HG03558 (cell line): ENCODE measurements around the gene REV3L.
"Not testable (repeated sequence)": the region's sequence is repeated elsewhere in the genome, so short reads cannot be mapped to it uniquely, and the experiment has no call there.

Experiments
- ATAC-seq: cut with Tn5 transposase; IDR thresholded peaks from one replicate; pipeline ENCODE4 v1.9.1; 2021; ENCODE audit warnings: moderate number of reproducible peaks; ENCODE audit not compliant: unreplicated experiment; ENCODE audit errors: extremely low read depth

Gene REV3L, protein sequence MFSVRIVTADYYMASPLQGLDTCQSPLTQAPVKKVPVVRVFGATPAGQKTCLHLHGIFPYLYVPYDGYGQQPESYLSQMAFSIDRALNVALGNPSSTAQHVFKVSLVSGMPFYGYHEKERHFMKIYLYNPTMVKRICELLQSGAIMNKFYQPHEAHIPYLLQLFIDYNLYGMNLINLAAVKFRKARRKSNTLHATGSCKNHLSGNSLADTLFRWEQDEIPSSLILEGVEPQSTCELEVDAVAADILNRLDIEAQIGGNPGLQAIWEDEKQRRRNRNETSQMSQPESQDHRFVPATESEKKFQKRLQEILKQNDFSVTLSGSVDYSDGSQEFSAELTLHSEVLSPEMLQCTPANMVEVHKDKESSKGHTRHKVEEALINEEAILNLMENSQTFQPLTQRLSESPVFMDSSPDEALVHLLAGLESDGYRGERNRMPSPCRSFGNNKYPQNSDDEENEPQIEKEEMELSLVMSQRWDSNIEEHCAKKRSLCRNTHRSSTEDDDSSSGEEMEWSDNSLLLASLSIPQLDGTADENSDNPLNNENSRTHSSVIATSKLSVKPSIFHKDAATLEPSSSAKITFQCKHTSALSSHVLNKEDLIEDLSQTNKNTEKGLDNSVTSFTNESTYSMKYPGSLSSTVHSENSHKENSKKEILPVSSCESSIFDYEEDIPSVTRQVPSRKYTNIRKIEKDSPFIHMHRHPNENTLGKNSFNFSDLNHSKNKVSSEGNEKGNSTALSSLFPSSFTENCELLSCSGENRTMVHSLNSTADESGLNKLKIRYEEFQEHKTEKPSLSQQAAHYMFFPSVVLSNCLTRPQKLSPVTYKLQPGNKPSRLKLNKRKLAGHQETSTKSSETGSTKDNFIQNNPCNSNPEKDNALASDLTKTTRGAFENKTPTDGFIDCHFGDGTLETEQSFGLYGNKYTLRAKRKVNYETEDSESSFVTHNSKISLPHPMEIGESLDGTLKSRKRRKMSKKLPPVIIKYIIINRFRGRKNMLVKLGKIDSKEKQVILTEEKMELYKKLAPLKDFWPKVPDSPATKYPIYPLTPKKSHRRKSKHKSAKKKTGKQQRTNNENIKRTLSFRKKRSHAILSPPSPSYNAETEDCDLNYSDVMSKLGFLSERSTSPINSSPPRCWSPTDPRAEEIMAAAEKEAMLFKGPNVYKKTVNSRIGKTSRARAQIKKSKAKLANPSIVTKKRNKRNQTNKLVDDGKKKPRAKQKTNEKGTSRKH (N-terminal part only)

DNA sequence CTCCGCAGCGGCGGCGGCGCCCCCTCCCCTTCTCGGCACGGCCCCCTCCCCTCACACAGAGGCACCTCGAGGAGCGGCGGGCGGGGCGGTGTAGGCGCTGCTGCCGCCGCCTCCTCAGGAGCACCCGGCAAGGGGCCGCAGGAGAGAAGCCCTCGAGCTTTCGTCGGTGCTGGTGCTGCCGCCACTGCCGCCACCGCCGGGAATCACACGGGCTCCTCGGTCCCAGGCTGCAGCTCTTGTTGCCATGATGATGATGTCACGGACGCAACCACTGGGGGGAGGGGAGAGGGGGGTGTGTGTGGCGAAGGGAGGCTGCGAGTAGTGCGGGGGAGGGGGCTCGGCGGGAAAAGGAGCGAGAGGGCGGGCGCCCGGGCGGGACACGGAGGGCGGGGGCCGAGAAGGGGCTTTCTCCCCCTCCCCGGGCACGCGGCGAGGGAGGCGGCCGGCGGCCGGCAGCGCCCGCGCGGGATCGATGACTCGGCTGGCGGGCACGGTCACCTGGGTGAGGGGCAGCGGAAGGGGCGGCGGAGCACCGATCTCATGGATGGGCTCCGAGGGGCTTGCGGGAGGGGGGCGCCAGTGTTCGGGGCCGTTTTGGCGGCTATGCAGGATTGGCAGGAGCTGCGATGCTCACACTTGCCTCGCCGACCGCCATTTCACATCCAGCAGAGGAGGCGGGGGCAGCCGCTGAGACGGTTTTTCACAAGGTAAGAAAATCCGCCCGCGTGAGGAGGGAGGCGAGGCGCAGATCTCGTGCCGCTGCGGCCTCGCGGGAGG lies at the start of gene REV3L:
Gene REV3L (minus strand): TSS at position 260 of the 777 bp plus-strand sequence. CDS start 330 bp downstream, outside the sequence.
- peak; percentile 9 for ATAC-seq

- no peak for ATAC-seq
These were observed 48.2 kb upstream of the REV3L start for GRCh38 chr6:111531185-111531584.

GRCh38 chr6:111530667-111531066 lies 47.6 kb upstream of the REV3L start:
- no peak for ATAC-seq

DNA sequence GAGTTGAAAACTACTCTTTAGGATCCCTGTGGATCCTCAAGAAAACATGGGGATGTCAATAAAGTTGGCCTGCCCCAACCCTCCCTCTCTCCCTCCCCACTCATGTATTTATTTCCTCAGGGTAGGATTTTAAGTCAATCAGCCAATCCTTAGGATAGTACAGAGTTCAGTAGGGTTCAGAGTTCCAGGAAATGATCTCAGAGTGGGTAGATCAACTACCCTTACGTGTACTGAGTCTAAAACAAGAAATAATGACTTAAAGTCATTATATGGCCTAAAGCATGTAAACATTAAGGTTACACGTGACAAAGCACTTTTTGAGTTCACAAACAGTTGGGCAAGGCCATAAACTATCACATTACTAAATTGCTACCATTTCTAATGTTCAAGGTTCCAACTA lies 47.2 kb upstream of the REV3L start:
- no peak for ATAC-seq

GRCh38 chr6:111527367-111527766 lies 44.3 kb upstream of the REV3L start:
- ATAC-seq = no peak

- no peak for ATAC-seq
These were observed 41.7 kb upstream of the REV3L start for GRCh38 chr6:111524735-111525134.

GRCh38 chr6:111524252-111524651 lies 41.2 kb upstream of the REV3L start:
- no peak for ATAC-seq

DNA sequence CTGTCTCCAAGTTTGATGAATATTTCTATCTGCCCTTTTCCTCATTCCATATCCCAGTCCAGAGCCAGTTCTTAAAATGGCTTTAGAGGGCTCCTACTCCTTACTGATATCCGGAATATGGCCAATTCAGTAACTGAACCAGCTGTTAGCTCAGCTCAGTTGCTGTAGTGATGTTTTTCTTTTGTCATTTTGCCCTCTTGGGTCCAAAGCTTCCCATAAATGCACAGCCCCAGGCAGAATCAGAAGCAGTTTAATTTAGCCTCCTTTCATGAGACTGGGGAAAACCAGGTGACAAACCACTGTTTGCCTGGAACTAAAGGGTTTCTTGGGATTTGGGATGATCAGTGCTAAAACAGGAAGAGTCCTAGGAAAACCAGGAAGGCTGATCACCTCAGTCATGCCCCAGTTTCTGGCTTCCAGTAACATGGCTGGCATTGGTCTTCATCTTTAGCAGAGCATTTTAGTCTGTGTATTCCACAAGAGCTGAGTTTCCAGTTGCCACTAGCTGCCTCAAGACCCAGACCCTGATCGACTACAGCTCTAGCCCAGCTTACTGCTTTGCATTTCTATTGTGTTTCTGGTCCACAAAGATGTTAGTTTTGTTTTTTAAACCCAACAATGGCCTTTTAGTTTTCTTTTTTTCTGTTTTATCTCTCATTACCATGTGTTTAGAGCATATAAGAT lies 40.6 kb upstream of the REV3L start:
- ATAC-seq = no peak

DNA sequence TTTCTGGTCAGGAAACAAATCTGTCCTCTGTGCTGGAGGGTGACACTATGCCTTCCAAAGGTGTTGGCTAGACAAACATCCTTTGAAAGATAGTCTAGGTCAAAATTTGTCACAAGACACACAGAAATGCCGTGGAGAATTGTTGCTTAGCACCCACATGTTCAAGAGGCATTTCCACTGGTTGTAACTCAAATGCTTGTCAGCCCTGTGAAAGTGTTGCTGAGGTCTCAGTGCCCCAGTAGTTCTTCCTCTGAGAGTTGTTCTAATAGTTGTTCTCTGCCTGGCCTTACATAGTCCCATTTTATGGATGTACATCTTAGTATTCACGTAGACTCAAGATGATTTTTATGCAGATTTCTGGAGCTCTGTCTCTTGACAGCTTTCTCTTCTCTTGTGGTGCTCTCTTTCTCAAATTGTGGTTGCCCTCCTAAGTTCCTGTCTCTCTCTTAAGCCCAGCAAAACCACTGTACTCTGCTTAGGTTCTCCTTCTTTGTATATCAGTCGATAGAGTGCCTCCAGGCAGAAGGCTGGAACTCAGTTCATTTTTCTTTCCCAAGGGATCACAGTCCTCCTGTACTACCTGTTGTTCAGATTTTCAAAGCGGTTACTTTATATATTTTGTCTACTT lies 39.5 kb upstream of the REV3L start:
- ATAC-seq = no peak

- no peak for ATAC-seq
These were observed 38.7 kb upstream of the REV3L start for GRCh38 chr6:111521497-111522270.

DNA sequence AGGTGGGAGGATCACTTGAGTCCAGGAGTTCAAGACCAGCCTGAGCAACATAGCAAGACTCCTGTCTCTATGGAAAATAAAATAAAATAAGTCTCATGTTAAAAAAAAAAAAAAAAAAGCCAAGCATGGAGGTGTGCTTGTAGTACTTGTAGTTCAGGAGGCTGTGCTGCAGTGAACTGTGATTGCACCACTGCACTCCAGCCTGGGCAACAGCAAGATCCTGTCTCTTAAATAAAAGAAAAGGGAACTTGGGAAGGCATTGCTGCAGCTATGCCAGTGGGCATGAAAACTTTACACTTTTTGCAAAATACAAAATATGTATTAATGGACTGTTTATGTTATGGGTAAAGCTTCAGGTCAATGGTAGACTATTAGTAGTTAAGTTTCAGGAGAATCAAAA lies 37.5 kb upstream of the REV3L start:
- no peak for ATAC-seq

- ATAC-seq = no peak
These were observed 34.9 kb upstream of the REV3L start for GRCh38 chr6:111517965-111518364.

GRCh38 chr6:111515259-111515658 lies 32.2 kb upstream of the REV3L start:
- ATAC-seq = no peak

DNA sequence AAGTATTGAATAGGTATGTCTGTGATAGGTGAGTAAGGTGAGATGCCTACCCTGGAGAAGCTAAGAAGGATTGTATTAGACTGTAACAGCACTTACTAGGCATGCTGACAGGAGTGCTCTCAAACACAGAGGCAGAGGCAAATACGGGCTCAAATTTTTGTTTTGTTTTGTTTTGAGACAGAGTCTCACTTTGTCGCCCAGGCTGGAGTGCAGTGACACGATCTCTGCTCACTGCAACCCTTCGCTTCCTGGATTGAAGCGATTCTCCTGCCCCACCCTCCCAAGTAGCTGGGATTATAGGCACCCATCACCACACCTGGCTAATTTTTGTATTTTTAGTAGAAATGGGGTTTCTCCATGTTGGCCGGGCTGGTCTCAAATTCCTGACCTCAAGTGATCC lies 31.5 kb upstream of the REV3L start:
- ATAC-seq = not testable (repeated sequence)

GRCh38 chr6:111507219-111507618 lies 24.2 kb upstream of the REV3L start:
- ATAC-seq = not testable (repeated sequence)

- not testable (repeated sequence) for ATAC-seq
These were observed 22.5 kb upstream of the REV3L start for GRCh38 chr6:111505498-111505897.

DNA sequence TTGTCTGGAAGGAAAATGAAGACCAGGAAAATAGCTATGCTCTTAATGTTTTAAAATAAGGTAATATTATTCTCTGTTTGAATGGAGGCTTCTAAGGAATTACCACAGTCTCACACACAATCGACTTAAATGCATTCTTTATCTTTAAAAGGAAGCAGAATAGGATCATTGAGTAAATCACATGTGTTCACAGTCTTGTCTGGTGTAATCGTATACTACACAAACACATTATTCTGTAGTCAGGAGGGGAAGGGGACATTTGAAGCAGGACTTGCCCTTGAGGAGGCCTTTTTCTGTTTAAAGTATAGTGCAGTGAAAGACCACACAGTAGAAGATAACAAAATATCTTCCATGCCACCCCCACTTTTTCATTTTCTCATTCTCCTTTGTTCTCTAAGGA lies 20.6 kb upstream of the REV3L start:
- no peak for ATAC-seq

DNA sequence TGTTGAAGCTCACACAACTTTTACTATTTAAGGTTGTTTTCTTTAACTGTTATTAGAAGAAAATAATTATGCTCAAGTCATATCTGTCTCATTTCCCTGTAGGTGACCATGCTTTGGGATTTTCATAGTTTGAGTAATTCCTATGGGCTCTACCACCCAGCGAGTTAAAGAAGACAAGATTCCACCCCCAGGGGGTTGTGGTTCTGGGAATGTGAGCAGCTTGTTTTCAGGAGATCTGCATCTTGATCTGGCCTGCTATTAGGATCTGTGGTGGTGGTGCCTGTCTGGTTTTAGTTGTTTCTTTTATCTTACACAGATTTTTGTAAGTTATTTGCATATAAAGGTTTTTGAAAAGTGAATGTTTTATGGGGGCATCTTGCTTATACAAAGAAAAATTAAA lies 20.2 kb upstream of the REV3L start:
- ATAC-seq = no peak
